GM21526 (cell line): ENCODE measurements around the gene RGS6.

Source experiments
- ATAC-seq: cut with Tn5 transposase; IDR thresholded peaks from one replicate; pipeline ENCODE4 v1.9.1; 2021; ENCODE audit warnings: moderate library complexity; ENCODE audit not compliant: unreplicated experiment, low FRiP score

RGS6 gene

DNA sequence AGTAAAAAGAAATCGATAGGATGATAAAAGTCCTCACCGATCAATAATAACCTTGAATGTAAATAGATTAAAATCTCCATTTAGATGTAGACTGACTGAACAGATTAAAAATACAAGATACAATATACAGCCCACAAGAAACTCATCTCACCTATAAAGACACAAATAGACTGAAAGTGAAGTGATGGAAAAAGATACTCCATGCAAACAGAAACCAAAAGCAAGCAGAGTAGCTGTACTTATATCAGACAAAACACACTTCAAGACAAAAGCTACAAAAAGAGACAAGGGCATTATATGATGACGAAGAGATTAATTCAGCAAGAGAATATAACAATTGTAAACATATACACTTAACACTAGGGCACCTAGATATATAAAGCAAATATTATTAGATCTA lies 444.8 kb downstream of the RGS6 start:
- ATAC-seq: no peak

DNA sequence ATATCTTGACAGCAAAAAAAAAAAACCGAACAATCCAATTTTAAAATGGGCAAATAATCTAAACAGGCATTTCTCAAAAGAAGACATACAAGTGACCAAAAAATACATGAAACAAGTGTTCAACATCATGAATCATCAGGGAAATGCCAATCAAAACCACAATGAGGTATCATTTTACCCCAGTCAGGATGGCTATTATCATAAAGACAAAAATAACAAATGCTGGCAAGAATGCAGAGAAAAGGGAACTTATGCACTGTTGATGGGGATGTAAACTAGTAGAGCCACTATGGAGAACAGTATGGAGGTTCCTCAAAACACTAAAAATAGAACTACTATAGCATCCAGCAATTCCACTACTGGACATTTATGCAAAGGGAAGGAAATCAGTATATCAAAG lies 448.2 kb downstream of the RGS6 start:
- ATAC-seq: no peak

DNA sequence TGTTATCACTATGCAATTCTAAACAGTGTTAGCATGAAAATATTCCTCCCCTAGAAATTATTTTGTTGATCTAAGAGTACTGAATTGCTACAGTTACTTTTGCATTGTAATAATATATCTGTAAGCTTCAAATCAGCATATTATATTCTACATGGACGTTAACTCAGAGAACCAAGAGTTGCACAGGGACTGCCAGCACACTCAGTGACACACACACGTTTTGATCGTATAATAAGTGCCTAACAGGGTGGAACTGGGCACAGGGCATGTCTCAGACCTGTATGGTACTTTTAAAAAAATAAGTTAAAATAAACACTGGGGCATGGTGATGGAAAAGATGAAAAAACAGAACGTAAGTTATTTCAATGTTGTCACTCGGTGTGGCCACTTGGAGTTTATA lies 451.6 kb downstream of the RGS6 start:
- no peak for ATAC-seq

DNA sequence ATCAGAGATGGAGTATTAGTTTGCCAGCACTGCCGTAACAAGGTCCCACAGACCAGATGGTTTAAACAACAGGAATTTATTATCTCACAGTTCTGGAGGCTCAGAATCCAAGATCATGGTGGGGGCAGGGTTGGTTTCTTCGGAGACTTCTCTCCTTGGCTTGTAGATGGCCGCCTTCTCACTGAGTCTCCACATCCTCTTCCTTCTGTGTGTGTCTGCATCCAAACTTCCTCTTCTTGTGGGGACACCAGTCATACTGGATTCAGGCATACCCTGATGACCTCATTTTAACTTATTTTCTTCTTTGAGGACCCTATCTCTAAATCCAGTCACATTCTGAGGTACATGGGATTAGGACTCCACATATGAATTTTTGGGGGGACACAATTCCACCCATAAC lies 455.5 kb downstream of the RGS6 start:
- no peak for ATAC-seq

DNA sequence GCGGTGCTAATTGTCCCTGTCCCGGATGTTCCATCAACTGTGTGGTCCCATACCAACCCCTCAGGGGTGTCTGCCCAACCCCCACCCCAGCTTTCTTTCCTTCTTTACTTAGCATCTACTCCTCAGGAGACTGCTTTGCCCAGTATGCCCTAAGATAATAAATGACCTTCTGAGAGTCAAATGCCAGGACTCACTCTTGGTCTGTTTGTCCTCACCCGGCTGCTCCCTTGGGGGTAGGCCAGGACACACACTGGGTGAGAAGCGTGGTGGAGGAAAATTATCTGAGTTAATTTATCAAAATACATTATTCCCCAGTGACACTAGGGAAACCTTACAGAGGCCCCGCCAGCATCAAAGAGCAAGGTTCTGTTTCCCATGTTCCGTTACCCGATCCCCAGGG lies 457.0 kb downstream of the RGS6 start:
- no peak for ATAC-seq

DNA sequence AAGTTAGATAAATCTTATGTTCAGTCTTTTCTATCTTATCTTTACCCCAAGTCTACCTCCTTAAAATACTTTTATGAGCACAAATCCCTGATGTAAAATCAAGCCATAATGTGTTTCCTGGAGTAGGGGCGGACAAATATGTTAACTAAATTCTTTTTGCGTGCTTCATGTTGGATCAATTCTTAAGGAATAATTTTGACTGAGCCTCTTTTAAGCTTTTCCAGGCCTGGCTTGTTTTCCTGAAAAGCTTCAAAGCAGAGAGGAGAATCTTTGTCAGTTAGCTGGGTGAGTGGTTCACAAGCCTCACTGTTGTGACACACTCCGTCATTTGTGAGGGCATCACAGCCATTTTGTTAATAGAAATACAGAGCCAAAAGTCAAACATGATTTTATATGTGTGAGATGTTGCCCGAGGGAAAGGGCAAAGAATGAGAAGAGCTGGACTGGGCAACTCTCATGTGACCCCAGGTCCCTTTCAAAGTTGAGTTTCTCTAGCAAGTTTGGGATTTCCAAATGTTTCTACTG lies 468.9 kb downstream of the RGS6 start:
- ATAC-seq: no peak

DNA sequence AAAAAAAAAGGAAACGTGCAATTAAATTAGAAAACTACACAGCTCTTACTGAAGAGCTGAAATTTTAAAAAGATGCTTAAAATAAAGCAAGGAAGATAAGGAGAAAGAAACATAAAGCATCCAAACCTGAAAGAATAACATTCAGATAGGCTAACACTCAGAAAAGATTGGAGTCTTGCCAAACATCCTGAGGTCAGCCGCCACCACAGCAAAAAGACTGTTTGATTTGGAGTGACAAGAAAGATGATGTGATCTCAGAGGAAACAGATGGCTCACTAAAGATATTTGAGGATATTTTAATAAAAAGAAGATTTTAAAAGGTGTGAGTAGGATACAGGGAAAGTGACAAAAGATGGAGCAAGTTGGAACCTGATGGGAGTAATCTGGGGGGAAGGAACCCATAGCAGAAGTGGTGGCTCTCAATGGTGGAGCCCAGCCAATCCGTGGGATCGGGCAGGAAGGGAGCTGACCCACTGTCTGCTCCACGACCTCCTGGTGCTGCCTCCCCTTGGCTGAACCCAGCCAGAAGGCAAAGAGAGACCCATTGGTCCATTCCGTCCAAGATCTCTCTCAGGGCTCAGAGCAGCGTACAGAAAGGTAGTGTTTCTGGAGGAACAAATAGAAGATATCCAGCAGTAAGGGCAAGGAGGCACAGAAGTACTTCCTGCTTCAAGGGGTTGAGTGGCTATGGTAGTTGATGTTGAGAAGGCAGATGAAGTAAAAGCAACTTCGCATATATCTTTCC lies 469.6 kb downstream of the RGS6 start:
- no peak for ATAC-seq

DNA sequence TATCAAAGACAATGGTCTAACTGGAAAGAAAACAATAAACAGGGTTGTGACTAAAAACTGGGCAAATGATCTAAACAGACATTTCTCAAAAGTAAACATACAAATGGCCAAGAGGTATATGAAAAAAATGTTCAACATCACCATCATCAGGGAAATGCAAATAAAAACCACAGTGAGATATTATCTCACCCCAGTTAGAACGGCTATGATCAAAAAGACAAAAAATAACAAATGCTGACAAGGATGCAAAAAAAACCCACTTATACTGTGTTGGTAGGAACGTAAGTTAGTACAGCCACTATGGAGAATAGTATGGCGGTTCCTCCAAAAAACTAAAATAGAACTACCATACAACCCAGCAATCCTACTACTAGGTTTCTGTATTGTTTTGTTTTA lies 470.1 kb downstream of the RGS6 start:
- ATAC-seq: no peak

DNA sequence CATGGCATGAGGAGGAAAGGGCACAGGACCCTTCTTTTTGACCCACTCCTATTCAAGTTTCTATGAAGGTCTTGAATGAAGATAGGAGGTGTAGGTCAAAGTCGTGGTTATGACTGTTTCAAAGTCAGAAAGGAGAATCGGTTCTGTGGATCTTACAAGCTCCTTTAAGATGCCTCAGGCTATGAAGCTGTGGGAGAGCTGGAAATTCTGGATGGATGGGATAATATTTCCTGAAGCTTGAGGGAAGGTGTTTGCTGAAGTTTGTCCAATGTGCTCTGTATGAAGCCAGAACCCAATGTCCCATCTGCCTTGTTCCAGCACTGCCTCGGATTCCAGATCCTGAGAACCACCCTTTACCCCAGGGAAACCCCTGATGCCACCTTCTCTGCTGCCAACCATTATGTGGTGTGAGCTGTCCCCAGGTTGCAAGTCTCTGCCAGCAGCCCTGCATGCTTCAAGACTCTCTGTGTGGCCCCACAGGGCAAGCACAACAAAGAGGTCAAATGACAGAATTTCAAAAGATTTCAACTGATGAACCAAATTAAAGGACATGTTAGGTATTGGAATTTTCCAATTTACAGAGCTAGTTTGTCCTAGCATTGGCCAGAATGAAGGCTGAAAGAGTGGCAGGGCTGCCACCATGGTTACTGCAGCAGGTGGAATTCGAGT lies 472.0 kb downstream of the RGS6 start:
- no peak for ATAC-seq

DNA sequence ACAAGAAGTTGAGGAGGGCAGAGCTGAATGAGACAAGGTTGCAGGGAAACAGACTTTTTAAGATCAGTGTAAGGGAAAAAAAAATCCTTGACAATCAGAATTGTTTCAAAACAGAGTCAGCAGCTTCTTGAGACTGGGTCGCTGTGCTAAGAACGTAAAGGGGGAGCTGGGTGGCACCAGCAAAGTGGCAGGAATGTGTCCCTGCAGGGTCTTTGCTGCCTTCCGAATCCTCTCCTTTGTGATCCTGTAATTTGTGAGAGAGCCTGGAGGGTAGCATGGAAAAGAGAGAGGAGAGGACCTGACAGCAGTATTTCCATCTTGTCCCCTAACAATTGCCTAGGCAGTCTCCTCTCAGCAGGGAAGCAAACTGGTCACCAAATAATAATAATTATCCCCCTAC lies 472.8 kb downstream of the RGS6 start:
- ATAC-seq: no peak

DNA sequence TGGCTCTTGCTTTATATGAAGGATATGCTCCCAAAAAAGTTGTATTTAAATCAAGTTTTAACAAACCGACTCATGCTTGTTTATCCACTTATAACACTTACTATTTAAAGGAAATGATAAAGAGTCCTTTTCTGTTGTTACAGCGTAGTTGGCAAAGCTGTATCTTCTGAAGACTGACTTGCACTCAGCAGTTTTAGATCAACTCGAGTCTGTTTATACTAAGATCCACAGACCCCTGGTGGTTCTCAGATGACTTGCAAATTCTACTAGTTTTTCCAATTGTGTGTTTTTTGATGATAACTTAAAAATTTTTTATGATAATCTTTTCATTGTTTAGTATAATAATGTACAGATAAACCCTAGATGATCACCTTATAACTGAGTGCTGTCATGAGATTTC lies 475.8 kb downstream of the RGS6 start:
- no peak for ATAC-seq

DNA sequence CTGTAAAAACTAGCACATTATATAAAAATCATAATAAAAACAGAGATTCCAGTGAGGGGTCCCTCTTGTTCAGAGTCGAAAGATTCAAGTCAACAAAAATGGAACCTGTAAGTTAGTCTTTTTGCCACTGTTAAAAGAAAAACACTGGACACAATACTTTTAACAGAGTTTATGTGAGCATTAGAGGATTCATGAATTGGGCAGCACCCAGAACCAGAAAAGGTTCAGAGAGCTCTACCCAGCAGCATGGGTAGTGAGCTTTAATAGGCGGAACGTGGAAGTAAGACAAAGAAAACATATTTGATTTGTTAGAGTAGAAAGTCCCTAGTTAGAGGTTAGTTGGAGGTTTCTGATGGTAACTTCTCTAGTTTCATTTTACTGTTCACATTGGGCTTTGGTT lies 476.8 kb downstream of the RGS6 start:
- ATAC-seq: no peak

DNA sequence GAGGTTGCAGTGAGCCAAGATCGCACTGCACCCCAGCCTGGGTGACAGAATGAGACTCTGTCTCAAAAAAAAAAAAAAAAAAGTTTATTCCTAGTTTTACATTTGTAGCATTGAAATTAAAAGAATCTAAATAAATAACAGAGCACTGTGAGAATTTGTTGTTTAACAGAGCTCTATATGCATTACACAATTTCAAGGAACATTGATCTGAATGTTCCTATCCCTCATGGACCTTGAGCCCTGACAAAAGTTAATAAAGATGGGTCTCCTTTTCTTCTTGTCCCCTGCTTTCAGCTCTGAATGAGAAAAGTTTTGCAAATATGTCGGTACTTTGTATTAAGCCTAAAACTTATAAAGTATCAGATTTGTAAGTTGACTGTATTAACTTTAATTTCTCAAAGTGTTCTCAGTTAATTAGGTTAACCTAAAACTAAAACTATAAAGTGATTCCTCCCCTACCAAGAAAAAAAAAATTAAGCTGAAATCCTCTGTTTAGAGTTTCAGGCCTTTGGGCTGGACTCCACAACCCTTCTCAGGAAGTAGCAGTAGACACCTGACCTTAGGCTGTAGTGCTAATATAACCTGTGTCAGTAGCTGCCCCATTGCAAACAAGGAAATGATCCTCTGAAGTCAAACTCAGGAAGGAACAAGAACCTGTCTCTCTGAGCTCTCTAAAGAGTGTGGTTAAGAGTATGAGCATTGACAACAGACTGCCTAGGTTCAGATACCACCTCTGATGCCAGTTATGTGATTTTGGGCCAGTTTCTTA lies 484.0 kb downstream of the RGS6 start:
- ATAC-seq: no peak

DNA sequence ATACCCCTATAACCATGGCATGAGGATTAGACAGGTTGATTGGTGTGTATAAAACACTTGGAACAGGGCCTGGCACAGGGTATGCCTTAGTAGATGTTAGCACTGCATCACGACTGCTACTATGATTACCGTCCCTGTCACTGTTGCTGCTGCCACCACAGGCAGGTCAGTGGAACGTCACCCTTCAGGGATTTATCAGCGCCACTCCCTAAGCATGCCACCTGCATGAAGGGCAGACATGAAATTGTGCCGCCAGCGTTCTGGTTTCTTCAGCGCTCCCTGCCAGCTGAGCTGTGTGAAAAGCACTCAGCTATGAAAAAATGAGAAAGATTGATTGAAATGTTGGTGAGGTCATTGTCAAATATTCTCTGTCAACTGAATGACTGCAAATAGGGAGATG lies 484.7 kb downstream of the RGS6 start:
- no peak for ATAC-seq

DNA sequence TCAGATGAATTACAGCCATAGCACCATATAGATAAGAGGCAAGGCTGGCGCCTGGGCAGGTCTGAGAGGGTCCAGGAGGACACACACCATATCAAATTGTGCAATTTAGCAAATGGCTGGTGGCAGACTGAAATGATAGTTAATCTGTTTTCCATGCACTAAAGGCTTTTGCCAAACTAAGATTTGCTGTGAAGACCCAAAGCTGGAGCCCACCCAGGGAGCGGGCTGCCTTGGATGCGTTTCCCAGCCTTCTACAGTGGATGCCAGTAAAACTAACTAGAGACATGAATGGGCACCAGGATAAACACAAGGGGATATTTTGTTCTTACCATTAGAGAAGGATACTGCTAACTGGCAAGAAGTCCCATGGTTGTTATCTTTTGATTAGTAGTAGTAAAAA lies 486.6 kb downstream of the RGS6 start:
- ATAC-seq: no peak

DNA sequence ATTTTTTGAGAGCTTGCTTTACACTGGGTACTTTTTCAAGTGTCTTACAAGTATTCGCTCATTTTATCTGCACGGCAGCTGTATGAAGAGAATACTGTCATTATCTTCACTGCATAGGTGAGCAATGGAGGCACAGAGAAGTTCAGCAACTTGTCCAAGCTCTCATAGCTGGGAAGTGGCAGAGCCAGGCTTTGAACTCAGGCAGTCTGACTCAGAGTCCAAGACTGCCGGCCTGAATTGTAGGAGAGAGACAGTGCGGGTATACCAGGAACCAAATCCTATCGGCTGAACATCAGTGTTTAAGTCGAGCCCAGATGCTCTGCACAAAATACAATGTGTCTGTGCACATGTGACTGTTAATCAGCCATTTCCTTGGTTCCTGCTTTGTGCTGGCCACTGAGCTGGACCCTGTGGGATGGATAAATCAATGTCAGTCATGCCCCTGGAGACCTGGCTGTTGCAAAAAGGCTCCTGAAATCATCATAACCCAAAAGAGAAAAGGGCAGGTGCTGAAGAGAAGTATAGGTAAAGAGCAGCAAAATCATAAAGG lies 487.1 kb downstream of the RGS6 start:
- ATAC-seq: no peak

DNA sequence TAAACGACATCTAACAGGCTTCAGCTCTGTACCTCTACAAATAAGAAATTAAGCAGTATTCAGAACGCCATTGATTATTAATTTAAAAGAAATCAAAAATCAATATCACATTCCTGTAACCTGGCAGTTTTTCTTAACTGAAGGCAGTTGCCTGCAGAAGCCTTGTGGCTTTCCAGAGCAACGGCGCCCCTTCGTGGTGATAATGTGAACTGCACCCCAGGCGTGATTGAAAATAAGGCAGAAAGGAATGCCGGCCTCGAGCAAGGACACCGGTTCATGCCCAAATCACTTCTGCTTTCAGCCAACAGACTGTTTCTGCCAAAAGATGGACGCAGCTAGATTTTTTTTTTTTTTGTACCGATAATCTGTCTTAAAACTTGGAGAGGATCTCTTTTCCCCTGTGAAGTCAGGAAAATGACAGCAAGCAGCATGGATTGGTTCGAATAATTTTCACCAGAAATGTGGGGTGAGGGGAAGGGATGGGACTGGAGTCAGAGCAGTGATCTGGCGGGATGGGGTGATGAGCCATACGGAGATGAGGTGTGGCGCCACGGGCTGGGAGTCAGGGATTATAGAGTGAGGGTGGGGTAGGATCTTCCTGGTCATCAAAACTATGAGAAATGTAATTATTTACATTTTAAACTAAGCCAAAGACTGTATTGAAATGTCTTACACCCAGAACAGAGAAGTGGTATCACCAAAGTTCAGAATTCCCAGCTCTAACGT lies 488.7 kb downstream of the RGS6 start:
- ATAC-seq: no peak

DNA sequence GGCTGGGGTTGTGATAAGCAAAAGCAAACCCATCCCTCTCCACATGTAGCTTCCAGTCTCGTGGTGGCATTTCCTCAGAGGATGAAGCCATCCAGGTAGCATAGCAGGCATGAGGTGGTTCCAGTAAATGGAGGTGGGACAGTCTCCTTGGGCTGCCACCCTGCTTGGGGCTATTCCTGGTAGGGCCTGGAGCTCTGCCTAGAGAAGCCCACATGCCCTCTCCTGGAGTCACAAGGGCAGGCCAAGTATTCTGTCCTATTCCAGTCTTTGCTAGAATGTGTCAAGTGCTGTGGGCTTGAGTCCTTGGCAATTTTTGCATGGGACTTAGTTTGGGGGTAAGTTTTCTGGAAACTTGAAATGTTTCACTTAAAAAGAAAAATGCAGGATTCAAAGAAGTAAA lies 491.7 kb downstream of the RGS6 start:
- ATAC-seq: no peak

DNA sequence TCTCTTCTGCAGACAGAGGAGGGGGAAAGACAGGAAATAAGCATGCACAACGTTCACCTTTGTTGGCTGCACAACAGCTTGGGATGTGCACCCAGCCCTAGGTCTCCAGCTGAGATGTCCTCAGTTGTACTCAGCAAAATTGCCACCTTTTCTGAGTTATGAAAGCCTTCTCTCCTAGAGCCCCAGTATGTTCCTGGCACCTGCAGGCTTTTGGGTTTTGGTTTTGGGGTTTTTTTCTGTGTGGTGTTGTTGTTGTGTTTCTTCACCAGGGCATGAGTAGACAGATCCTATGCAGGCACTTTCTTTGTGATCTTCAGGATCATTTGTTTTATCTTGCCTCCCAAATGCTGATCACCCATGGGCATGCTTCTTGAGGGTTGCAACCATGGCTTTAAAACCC lies 498.2 kb downstream of the RGS6 start:
- ATAC-seq: no peak

DNA sequence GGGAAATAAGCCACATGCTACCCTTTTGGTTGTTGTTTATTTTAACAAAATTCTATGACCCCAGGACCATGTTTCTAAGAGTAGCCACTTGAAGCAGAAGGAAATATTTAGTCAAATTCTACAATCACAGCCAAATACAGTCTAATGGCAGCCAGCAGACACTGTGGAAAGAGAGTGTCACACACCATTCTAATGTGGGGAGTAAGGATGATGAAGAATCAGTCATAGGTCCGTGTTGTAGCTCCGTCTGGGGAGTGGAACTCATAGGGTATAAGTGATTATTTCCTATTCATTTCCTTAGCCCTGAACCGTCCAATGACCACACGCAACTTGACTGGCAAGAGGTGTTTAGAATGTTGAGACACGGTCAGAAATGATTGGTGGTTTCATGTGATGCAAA lies 500.5 kb downstream of the RGS6 start:
- ATAC-seq: no peak

DNA sequence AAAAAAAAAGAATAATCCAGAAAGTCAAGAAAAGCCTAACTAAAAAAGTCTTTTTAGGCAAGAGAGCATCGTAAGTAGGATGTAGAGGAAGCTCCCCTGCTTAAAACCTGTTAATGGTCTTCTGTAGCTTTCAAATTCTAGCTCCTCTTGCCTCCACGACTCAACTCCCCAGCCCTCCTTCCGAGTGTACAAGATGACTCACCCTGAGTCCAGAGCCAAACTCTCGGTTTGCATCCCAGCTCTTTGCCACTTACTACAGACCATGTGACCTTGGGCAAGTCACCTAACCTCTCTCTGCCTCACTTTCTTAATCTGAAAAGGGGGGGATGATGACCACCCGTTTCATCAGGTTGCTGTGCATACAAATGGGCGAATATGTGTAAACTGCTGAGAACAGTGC lies 501.3 kb downstream of the RGS6 start:
- ATAC-seq: no peak
